Stimulated activated CD8-positive, alpha-beta memory T cell treated with anti-CD3 and anti-CD28 coated beads, Interleukin-12 subunit alpha, Interleukin-12 subunit beta, amount 100 ng/mL, for 1 hour (primary cell): ENCODE data around the gene DNAJC19.
"Not testable (repeated sequence)": the region's sequence is repeated elsewhere in the genome, so short reads cannot be mapped to it uniquely, and the experiment has no call there.

Source experiments
- DNase-seq: peaks from one replicate; pipeline ENCODE4 v3.0.0-alpha.2; 2020; ENCODE audit warnings: low read depth

The DNAJC19 gene

DNA sequence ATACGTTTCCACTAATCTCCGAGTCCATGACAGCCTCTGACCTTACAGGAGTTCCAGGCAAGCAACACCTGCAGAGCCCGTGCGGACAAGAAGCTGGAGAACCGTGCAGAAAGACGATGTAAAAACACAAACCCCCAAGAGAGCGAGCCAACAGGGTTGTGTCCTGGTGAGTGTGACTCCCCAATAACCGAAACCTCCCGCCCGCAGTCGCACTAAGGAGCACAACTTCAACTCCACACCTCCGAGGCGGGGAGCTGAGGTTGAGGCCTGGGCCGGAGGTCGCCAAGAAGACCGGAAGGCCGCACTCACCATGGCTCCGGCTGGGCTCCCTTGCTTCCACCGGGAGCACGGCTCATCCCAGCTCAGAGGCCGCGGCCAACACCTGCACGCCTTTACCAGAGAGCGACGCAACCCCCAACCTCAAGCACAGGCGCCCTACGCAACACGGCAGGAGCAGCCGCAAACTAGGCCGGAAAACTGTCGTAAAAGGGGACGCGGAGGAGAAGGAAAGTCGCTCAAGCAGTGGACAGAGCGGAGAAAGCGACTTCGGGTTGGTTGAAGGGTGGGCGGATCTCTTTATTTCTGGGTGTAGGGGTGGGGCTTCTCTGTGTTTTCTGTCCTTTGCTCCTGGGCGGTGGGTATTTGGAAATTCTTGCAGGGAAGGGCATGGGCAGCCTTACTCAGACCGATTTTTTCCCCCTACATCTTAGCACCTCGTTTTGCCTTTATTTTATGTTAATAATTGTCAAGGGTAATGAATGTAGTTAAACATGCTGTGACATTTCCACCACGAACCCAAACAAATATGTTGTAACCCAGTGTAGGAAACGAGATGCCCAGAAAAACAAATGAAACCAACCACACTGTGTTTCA lies at the start of gene DNAJC19:
TSS of gene DNAJC19 (minus strand) at position 446 of the 873 bp plus-strand sequence. CDS start at position 312, 134 bp downstream.
- DNase-seq = peak; percentile 77

DNA sequence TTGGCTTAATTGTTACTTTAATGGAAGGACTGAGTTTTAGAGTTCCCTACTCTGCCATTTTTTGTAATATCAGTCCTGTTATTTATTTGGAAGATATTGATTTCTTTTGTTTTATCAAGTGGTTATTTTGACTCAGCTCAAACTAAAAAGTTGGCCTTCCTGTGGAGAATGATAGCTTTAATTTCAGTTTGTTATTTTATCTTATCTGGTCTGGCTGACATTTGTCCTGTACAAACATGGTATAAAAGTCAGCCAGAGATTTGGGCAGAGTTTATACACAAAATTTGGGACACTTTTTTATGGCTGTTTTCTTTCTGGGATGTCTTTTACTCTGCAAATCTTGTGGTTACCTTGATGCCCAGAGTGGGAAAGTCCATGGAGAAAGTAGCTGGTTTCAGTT lies 41.4 kb upstream of the DNAJC19 start:
- DNase-seq = no peak

DNA sequence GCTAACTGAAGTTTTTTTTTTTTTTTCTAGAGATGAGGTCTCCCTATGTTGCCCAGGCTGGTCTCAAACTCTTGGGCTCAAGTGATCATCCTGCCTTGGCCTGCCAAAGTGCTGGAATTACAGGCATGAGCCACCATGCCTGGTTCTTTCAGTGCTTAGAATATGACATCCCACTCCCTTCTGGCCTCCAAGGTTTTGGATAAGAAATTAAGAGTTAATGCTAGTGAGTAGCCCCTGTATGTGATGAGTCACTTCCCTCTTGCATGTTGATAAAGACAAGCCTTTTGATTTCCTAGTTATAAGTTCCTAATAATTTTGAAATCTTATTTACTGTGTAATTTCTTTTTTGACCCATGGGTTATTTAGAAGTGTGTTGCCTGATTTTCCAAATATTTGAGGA lies 35.7 kb upstream of the DNAJC19 start:
- DNase-seq = no peak

DNA sequence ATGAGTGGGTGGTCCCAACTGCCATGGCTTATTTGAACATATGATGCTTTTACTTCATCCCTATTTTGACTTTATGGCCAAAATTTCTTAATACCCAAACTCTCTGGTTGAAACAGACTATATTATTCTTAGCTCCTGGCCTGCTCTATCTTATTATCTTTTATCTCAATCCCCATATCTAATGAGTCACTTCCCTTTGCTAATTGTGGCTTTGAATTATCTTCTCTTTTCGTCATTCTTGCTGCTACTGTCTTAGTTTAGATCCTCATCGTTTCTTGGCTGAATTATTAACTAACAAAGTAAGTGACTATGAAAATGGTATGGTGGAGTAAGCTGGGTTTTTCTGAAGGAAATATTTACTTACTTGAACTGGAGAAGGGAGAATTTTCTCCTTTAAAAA lies 28.2 kb upstream of the DNAJC19 start:
- DNase-seq = no peak

DNA sequence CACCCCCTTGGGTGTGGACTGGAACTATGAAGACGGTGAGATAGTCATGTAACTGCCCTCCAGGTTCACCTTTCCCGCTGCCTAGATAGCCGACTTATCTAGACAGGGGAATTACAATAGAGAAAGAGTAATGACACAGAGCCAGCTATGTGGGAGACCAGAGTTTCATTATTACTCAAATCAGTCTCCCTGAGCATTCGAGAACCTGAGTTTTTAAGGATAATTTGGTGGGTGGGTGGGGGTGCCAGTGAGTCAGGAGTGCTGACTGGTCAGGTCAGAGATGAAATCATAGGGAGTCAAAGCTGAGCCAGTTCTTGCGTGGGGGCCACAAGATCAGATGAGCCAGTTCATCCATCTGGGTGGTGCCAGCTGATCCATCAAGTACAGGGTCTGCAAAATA lies 19.7 kb upstream of the DNAJC19 start:
- DNase-seq = no peak

DNA sequence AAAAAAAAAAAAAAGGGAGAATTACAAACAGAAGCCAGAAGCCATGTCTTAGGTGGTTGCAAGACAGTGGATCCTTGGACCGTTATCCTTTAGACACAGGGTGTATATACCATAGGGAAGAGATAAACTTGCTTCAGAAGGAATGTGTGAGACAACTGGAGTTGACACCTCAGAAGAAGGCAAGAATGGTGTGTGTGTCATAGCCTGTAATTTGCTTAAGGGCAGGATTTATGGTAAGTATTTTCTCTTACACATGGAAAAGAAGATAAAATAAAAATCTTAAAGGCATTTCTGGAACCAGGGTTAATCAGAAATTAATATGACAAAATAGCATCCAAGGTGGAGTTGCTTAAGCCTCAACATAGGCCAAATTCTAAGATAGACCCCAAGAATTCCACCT lies 19.3 kb upstream of the DNAJC19 start:
- no peak for DNase-seq

DNA sequence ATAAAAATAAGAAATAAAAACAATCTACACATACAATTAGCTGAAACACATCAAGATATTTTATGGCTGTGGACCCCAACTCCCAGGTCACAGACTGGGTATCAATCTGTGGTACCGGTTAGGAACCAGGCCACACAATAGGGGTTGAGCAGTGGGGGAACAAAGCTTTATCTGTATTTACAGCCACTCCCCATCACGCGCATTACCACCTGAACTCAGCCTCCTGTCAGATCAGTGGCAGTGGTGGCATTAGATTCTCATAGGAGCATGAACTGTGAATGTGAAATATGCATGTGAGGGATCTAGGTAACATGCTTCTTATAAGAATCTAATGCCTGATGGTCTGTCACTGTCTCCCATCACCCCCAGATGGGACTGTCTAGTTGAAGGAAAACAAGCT lies 17.7 kb upstream of the DNAJC19 start:
- no peak for DNase-seq

DNA sequence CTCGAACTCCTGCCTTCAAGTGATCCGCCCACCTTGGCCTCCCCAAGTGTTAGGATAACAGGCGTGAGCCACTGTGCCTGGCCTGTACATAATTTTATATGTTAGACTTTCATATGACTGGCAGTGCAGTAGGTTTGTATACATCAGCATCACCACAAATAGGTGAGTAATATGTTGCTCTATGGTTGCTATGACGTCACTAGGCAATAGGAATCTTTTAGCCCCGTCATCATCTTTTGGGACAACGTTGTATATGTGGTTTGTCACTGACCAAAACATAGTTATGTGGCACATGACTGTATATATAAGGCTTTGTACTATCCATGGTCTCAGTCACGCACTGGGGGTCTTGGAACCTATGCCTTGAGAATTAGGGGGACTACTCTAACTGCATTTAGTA lies 17.0 kb upstream of the DNAJC19 start:
- no peak for DNase-seq

DNA sequence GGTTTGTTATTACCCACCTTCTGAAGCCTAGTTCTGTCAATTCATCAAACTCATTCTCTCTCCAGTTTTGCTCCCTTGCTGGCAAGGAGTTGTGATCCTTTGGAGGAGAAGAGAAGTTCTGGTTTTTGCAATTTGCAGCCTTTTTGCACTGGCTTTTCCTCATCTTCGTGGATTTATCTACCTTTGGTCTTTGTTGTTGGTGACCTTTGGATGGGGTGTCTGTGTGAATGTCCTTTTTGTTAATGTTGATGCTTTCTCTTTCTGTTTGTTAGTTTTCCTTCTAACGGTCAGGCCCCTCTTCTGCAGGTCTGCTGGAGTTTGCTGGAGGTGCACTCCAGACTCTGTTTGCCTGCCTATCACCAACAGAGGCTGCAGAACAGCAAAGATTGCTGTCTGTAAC lies 13.9 kb upstream of the DNAJC19 start:
- DNase-seq = not testable (repeated sequence)

DNA sequence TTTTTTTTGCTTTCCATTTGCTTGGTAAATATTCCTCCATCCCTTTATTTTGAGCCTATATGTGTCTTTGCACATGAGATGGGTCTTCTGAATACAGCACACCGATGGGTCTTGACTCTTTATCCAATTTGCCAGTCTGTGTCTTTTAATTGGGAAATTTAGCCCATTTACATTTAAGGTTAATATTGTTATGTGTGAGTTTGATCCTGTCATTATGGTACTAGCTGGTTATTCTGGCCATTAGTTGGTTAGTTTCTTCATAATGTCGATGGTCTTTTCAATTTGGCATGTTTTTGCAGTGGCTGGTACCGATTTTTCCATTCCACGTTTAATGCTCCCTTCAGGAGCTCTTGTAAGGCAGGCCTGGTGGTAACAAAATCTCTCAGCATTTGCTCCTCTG lies 12.8 kb upstream of the DNAJC19 start:
- DNase-seq = not testable (repeated sequence)

DNA sequence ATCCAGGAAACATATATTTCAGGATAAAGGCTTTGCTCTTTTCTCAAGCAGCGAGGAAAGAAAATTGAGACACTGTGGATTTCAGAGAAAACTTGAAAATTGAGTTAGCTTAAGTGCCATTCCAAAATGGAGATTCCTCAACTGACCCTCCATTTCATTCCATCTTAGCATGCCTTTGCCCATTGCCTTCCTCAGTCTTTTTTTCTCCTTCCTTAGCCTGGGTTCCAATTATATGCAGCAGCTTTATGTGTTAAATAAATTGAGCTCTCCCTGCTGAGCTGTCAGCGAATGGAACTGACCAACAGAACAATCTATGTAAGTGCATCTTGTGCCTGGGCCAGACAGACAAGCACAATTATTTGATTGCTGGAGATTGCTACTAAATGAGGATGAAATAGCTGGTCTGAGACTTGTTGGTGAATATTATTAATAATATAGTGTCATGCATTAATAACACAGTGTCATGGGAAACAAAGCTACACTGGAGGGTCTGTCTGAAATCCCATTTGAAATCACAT lies 6.9 kb upstream of the DNAJC19 start:
- DNase-seq = no peak

DNA sequence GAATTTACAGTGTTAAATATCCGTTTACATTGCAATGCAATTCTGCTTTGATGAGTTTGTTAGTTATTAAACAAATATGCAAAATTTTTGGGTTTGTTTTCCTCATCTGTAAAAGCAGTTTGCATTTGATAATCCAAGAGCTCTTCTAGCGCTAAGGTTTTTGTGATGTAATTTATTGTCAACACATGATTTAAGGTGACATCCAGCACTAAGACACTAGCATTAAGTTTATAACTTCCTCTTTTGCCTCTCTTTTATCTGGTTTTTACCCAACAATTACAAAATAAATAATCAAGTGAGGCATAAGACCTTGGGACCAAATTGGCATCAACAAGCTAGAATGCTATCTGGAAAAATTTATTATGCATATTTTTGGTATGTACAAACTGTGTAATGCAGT lies 969 bp upstream of the DNAJC19 start:
- no peak for DNase-seq

DNA sequence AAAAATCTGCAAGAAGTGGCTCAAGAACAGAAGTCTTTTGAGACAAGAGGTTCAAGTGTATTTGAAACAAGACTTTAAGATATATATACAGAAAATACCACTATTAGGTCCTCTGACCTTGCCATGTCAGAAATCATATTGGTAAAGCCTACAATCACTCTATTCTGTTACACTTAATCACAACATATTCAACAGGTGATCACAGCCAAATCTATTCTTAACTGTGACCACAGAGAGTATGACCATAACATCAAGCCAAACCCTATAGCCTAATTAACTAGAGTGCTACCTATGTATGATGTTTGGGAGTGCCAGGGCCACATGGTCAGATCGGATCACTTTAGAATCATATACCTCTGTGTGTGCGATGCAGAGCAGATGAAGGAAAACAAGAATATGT lies 2.2 kb downstream of the DNAJC19 start:
- DNase-seq = no peak

DNA sequence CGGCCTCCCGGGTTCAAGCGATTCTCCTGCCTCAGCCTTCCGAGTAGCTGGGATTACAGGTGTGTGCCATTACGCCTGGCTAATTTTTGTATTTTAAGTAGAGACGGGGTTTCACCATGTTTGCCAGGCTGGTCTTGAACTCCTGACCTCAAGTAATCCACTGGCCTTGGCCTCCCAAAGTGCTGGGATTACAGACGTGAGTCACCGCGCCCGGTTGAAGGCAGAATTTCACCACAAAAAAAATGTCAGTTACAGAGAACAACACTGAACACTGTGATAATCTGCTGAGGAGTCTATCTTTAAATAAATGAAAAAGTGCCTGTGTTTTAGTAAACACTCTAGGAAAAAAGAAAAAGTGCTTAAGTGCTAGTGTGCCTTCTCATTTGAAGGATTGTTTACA lies 3.2 kb downstream of the DNAJC19 start:
- not testable (repeated sequence) for DNase-seq

DNA sequence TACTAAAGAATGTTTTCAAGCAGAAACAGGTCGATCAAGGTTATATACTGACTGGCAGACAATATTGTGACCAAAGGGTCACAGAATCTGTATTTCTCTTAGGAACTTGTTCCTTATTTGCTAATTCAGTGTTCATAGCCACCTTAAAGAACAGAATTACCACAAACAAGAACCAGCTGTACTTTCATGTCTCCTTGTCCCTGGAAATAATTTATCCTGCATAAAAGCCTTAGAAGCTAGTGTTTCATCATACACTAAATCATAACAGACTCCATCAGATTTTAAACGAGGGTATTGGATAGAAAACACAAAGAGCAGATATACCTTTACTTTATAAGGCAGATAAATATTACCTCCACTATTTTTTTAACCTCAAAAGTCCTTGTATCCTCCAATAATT lies 6.4 kb downstream of the DNAJC19 start:
- no peak for DNase-seq

DNA sequence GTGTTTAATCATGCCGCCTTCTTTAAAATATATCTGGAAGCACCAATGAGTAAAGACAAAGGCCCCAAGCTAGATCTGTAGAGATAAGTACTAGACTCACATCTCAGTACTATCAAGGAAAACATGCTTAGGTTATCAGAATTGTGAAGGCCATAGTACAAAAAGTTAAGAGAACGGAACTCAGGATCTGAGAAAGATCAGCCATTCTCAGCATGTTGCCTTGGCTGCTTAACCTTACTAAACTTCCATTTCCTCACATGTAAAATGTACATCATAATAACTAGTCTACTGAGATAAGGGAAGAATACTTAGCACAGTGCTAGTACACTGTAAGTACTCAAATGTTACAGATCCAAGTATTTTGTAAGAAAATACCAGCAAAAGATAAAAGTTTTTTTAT lies 7.6 kb downstream of the DNAJC19 start:
- no peak for DNase-seq

DNA sequence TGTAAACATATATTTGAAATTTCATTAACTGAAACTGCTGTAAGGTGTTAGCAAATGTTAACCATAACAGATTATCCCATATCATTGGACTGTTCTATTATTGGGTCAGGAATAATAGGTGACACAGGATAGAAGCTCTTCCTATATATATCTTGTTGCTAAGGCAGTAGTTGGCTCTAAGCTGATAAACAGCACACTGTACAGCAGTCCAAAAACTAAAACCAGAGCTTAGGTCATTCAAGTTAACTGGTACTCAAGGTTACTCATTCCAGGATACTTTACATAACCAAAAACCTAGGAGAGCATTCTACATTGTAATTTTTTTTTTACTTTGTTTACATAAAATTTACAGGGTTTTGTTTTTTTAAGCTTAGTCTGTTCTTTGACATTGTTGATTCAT lies 8.9 kb downstream of the DNAJC19 start:
- DNase-seq = no peak

DNA sequence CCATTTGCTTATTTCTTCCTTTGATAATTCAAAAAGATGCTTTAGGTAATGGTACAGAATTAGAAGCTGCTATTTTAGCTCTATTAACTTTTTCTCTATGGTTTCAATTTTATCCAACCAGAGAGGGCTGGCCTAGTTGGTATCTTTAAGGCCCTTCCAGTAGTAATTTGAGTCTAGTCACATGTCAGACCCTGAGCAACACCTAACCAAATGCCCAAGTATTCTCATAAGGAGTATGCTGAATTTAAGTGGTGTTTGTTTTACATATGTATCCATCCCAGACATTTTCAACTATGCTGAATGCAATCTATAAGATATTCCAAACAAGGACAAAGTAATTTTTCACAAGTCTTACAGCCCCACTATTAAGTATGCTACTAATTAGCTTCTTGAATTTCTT lies 9.6 kb downstream of the DNAJC19 start:
- no peak for DNase-seq

DNA sequence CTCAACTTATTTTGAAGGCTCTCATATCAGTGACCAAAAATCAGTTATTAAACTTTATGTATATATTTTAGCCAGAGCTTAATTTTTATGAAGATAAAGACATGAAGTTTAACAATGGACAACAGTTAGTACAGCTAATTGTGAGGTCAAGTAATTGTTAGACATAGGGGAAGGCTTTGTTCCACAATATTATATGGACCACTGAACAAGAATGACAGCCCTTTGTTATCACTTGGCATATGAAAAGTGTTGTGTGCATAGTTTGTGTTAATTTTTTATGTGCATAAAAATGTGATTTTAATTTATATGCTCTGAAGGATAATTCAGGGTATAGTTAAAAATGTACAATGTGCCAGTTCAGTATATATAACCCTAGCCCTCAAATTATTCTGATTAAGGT lies 12.0 kb downstream of the DNAJC19 start:
- no peak for DNase-seq

DNA sequence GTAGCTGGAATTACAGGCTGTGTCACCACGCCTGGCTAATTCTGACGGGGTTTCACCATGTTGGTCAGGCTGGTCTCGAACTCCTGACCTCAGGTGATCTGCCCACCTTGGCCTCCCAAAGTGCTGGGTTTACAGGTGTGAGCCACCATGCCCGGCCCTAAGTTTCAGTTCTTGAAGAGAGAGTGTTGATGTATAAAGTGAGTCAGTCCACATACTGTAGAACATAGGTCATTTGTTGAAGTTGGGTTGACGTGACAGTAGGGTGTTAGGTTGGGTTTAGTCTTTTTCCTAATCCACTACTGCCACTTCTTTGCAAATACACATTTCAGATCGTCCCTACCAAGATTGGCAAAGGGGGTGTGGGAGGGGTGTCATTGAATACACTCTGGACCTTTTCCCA lies 15.2 kb downstream of the DNAJC19 start:
- no peak for DNase-seq

DNA sequence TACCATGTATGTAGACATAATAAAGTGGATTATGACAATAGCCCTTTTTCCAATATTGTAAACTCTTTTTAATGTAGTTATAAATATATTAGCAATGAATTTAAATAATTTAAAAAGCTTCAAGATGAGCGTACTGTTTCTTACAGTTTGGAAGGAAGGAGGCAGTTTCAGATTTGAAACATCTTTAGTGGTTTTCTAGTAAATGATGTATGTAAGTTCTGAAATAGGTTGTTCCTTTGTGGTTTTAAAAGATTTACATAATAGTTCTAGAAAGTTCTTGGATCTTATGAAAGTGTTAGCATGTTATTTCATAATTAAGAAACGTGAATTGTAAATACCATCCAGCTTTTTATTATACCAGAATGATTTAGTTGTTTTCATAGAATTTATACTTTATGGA lies 16.0 kb downstream of the DNAJC19 start:
- no peak for DNase-seq

DNA sequence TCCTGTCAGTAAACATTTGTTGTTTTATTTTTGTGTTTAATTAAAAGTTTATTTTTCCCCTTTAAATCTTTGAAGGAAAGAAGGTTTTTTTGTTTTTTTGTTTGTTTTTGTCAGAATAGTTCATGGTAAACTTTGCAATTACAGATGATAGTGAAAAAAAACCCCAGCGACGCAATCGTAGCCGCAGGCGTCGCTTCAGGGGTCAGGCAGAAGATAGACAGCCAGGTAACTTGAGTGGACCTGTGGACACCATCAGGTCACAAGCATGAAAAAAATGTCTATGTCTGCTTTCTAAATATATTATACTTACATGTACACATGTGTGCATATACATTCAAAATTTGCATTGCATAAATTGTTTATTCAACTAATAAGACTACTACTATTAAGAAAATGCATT lies 18.6 kb downstream of the DNAJC19 start:
- DNase-seq = no peak

DNA sequence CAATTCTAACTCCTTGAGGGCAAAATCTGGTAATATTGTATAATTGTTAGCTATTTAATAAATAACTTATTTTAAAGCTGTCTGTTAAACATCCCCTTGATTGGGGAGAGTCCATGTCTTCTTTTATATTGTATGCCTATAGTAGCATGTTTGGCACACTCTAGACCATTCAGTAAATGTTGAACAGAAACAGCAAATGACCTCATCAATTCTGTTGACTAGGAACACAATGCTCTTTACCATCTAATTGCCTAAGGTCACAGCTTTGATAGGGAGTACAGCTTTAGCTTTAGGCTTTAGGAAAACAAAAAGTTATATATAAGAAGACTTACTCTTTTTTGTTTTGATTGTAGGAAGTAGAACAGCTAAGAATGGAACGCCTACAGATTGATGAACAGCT lies 27.0 kb downstream of the DNAJC19 start:
- no peak for DNase-seq

DNA sequence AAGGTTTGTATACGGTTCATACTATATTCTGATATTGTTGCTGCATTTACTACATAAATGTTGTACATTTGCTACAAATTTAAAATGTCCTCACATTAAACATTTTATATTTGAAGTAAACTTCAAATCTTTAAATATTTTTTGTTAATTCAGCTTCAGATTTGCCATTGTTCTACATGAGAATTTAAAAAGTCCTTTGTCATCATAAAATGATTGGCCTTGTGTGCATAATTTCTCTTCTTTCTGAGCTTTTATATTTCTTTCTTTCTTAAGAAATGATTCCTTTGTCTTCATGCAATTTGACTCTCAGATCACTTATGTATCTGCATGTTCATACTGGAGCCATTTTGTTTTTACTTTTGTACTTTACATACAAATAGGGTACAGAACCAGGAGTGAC lies 28.0 kb downstream of the DNAJC19 start:
- no peak for DNase-seq
